ENCODE results near the gene PCDHB11.
"Not testable (repeated sequence)": the region's sequence is repeated elsewhere in the genome, so short reads cannot be mapped to it uniquely, and the experiment has no call there.

The PCDHB11 gene

GRCh38 chr5:141188682-141189081, 10.7 kb upstream of the PCDHB11 start:
- not testable (repeated sequence) for DNase-seq

GRCh38 chr5:141189131-141189530, 10.3 kb upstream of the PCDHB11 start:
- not testable (repeated sequence) for DNase-seq

GRCh38 chr5:141192110-141192725, 7.2 kb upstream of the PCDHB11 start, which contains the start of gene PCDHB10:
TSS of gene PCDHB10 (plus strand) at chr5:141192353. CDS start at chr5:141192553, 200 bp downstream.
- peak; percentile 65 for DNase-seq

- DNase-seq = not testable (repeated sequence)
Measured at GRCh38 chr5:141194332-141194731, 5.1 kb upstream of the PCDHB11 start.

GRCh38 chr5:141196363-141196762, 3.1 kb upstream of the PCDHB11 start:
- no peak for DNase-seq

GRCh38 chr5:141201126-141201525, 1.7 kb downstream of the PCDHB11 start:
- DNase-seq = not testable (repeated sequence)

- not testable (repeated sequence) for DNase-seq
Measured at GRCh38 chr5:141201646-141202045, 2.2 kb downstream of the PCDHB11 start.

GRCh38 chr5:141208478-141208877, 9.1 kb downstream of the PCDHB11 start, which contains the start of gene PCDHB12:
TSS of gene PCDHB12 (plus strand) at chr5:141208719. CDS start at chr5:141208908, 189 bp downstream.
- no peak for DNase-seq

- DNase-seq = not testable (repeated sequence)
Measured at GRCh38 chr5:141210281-141210680, 10.9 kb downstream of the PCDHB11 start.

- not testable (repeated sequence) for DNase-seq
Measured at GRCh38 chr5:141210849-141211248, 11.4 kb downstream of the PCDHB11 start.

- not testable (repeated sequence) for DNase-seq
Measured at GRCh38 chr5:141213656-141214339, 14.4 kb downstream of the PCDHB11 start, which contains the start of gene PCDHB13. TSS of gene PCDHB13 (plus strand) at chr5:141213919. CDS start at chr5:141214124, 205 bp downstream.

- not testable (repeated sequence) for DNase-seq
Measured at GRCh38 chr5:141214583-141214982, 15.2 kb downstream of the PCDHB11 start.

- not testable (repeated sequence) for DNase-seq
Measured at GRCh38 chr5:141215504-141215903, 16.1 kb downstream of the PCDHB11 start.

- not testable (repeated sequence) for DNase-seq
Measured at GRCh38 chr5:141216035-141216434, 16.6 kb downstream of the PCDHB11 start.

- no peak for DNase-seq
Measured at GRCh38 chr5:141223112-141223783, 23.8 kb downstream of the PCDHB11 start, which contains the start of gene PCDHB14. TSS of gene PCDHB14 (plus strand) at chr5:141223343. CDS start at chr5:141223506, 163 bp downstream.

GRCh38 chr5:141224844-141225243, 25.4 kb downstream of the PCDHB11 start:
- DNase-seq = not testable (repeated sequence)

- DNase-seq = not testable (repeated sequence)
Measured at GRCh38 chr5:141225421-141225820, 26.0 kb downstream of the PCDHB11 start.

- DNase-seq = no peak
Measured at GRCh38 chr5:141234109-141234667, 34.8 kb downstream of the PCDHB11 start.

GRCh38 chr5:141235922-141236321, 36.5 kb downstream of the PCDHB11 start:
- not testable (repeated sequence) for DNase-seq

- no peak for DNase-seq
Measured at GRCh38 chr5:141236516-141237313, 37.3 kb downstream of the PCDHB11 start.

- no peak for DNase-seq
Measured at GRCh38 chr5:141241496-141241895, 42.1 kb downstream of the PCDHB11 start.

GRCh38 chr5:141245250-141245717, 45.9 kb downstream of the PCDHB11 start, which contains the start of gene PCDHB15:
TSS of gene PCDHB15 (plus strand) at chr5:141245395. CDS start at chr5:141245579, 184 bp downstream.
- DNase-seq = no peak
